GM21786 (cell line): ENCODE data around the gene NUDCD2.

ENCODE experiments used
- ATAC-seq: cut with Tn5 transposase; IDR thresholded peaks from one replicate; pipeline ENCODE4 v1.9.1; 2021; ENCODE audit not compliant: unreplicated experiment

Gene NUDCD2

DNA sequence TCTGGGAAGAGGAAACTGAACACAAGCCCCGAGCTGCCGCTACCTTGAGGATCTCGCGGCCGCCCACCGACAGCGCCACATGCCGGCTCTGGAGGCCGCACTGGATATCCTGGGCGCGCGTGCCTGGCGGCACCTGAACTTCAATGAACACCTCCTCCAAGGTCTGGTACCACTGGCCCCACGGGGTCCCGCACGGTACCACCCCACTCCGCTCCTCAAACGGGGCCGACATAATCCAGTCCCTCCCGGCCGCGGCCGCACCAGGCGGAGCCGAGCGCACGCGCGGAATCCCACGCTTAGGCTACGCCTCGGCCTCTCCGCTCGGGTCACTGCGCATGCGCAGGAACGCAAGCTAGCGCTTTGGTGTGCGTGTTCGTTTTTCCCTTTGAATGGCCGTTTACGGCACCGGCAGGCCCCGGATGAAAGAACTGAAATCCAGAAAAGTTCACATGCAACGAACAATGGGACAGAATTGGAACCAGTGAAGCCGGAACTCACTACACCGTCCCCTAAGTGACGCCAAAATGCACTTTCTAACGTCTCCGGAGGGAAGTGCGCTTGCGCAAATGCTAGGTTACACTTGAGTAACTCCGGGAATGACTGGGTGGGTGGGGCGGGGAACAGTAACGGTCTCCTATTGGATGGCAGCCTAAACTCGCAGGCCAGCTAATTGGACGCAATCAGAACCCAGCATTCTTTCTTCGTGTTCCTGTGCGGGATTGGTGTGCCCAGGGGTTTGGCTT lies at the start of gene NUDCD2:
TSS of gene NUDCD2 (minus strand) at position 284 of the 743 bp plus-strand sequence. CDS start at position 232, 52 bp downstream.
- ATAC-seq = peak; percentile 79

DNA sequence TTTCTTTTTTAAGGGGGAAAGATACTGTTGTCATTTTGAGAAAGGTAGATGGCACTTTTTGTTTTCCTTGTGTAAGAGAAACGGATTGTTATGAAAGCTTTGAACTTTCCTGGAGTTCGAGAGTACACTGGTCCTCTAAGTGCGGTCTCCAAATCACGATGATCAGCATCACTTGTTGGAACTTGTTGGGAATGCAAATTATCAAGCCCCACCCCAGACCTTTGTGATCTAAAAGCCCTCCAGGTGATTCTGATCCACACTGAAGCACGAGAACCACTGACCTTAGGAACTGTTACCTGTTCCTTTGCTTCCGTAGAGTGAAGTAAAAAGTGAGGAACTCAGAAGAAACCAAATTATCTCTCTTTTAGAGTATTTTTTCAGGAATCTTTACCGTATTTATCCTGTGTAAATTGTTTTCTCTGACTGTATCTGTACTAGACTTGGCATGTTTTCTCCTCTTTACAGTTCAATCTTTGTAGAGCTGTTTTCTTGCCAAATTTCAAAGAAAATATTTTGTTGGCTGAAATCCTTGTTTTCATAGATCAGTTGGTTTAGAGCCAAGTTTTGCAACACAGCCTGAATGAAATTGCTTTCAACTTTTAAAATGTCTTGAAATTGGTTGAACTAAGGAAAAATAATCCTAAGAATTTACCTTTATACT lies 49.5 kb upstream of the NUDCD2 start:
- ATAC-seq = no peak

DNA sequence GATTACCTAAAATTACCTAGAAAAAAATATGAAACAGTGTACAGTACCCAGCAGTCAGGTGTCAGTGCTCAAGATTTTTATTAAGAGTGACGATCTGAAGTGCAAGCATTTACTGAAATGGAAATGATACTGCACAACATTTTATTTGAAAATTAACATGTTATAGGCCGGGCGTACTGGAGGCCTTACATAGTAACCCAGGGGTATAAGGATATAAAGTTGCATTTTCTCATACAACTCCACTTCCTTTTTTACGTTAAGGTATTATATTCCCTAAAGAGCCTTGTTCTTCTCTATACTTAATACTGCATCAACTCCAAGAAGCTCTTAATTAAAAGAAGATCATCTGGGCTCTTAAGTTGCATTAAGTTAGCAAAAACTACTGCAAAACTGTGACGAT lies 48.9 kb upstream of the NUDCD2 start:
- no peak for ATAC-seq

- ATAC-seq = no peak
Observed at GRCh38 chr5:163506726-163507125, 46.8 kb upstream of the NUDCD2 start.

- peak; percentile 6 for ATAC-seq
Observed at GRCh38 chr5:163506095-163506457, 46.2 kb upstream of the NUDCD2 start.

- peak; percentile 80 for ATAC-seq
Observed at GRCh38 chr5:163505368-163506094, 45.6 kb upstream of the NUDCD2 start, which contains the start of gene MAT2B. Gene MAT2B, plus strand, starts transcription at chr5:163505619. Its CDS starts 68 bp downstream, at chr5:163505687.

DNA sequence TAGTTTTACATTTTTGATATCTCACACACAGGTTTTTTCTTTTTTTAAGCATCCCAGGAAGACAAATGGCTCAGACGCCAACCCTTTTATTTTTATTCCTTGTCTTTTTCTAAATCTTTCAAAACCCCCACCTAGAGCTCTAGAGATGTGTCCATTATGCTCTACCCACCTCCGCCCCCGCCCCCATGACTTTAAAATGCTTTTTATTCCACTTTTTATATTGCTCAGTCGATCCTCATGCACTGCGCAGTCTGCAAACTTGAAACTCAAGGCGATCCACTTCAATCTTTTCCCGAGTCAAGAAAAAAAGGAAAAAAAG lies 45.1 kb upstream of the NUDCD2 start:
- ATAC-seq = no peak

DNA sequence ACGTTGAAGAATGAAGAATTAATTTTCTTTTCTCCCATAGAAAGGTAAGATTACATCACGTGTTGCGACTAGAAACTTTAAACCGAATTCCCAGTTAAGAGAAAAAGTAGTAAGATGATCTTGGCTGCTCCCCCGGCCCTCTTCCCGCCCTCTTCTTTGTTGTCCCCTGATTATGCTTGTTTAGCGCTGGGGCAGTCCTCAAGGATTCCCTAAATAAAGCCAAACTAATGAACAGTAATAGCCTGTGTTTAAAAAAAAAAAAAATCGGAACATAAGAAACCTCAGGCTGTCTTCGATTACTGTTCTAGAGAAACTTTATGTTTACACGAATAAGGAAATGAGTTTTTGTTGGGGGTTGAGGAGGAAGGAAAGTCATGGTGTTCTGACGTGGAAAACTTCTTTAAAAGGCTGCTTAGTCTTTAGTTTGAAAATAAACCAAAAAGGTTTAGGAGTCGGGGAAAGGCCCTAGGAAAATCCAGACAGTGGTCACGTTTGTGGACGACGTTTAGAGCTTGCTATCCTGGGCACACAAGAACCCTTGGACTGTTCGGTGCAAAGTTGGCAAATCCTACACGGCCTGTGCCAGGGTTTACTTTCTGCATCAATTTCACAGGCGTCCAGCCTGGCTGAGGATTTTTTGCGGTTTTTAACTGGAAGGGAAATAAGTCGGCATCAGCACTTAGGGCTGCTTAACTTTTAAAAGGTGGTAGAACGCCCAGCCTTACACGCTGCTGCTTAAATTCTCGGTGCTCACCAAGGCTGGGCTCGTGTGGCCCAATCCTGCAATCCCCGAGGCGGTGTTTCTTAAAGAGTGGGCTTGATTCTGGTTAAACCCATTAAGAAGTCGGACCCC lies 44.4 kb upstream of the NUDCD2 start:
- no peak for ATAC-seq

DNA sequence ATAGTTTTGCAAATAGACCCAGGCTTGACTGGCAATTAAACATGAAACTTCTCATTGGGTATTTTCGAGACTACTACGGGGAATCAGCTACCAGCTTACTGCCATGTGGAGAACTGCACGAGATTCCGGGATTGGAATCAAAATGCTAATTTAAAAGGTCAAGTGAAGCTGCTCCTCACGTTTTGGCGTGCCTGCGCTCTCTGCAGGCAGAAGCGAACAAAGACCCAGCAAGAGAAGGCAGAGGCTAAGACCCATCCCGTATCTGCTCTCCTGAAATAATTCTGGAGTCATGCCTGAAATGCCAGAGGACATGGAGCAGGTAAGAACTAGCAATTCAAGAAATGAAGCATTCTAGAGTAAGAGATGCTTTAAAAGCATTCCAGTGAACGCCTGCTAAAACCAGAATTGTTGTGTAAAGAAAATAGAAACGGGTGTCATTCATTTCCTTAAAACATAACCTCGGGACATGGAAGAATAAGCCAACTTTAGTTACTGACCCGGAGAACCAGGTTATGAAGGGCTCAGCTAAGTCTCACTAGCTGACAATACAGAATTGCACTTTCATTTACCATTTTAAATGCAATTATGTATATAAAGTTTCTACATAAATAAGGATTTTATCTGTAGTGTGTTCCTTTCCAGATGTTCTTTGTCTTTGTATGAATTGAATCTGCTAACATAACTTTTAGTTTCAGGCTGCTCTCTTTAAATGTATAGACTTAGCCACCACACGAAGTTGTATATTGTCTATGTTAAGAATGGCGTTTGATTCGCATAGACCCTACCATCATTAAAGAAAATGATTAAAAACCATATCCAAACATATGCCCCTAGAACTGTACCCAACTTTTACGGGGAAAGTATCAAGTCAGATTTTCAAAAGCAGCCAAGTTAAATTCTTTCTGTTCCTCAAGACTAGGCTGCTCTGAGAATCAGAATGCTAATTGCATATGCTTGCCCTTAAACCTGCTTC lies 43.5 kb upstream of the NUDCD2 start:
- ATAC-seq = no peak

DNA sequence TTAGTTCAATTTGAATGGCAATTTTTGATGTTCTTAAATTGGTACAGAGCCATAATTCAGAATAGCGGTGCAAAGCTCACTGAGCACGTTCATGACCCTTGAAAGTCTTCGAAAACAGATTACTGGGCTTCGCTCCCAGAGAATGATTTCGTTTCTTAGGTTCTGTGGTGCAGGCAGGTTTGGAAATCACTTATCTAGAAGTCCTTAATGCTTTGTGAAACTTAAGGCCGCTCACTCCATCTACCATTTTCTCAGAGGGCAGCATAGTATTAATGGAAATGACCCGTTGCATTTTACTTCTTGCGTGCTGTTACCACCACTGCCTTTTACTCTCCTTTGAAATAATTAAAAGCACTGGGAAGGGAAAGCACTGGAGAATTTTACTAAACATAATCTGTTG lies 42.6 kb upstream of the NUDCD2 start:
- ATAC-seq = no peak

DNA sequence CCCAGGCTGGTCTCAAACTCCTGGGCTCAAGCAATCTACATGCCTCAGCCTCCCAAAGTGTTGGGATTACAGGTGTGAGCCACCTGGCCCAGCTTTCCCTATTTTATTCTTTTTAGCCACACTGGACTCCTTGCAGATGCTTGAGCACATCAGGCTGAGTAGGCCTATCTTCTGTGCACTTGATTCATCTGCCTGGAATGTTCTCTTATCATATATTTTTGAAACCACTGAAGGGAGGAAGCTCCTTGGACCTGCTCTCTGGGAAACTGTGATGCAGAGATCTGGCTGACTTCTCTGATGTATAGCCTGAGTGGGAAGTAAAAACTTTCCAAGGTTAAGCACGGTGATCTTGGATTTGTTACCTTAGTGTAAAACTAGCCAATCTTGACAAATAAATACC lies 39.0 kb upstream of the NUDCD2 start:
- ATAC-seq = no peak

DNA sequence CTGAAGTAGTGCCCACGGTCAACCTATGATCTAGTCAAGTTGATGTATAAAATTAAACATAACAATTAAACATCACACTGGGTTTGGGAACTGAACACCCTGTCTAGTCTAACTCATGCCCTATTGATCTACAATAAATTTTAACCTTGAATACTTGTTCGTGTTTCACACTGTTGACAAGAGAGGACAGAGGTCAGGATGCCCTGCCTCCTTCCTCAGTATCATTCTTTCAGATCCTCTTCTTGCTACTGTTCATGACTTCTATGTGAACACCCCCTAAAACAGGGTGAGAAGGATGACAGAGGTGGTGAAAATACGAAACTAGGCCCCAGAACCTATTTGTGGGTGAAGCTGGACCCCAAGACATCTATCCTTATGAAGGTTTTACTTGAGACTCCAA lies 37.4 kb upstream of the NUDCD2 start:
- peak; percentile 75 for ATAC-seq

DNA sequence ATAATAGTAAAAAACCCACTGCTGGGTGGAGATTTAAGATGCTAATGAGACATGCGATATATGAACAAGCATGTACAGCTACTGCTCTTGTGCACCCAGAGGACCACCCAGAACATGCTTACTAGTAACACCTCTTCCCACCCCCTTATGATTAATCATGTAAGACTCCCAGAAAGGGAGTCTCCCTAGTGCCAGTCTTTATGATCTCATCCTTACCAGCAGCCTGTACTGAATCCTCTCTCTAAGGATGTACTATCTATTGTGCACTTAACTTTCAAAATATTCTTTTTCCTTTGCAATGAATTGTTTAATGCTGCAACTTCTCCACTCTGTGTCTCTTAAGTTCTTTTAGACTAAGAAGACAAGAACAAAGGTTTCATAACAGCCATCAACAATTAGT lies 36.4 kb upstream of the NUDCD2 start:
- ATAC-seq = no peak

DNA sequence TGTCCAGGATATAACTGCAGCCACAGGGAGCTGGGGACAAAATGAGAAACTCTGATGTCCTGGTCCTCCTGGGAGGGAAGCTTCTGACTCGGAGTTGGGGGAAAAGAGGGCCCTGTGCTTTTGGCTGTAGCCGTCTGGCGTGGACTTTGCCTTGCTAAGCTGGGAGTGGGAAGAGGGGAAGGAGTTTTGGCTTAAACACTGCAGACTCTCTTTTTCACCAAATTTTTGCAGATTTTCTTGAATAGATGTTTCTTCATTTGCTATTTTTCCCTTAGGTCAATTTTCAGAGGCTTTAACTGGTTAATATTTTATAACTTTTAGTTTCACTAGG lies 29.8 kb upstream of the NUDCD2 start:
- no peak for ATAC-seq

- ATAC-seq = no peak
Observed at GRCh38 chr5:163489055-163489744, 29.3 kb upstream of the NUDCD2 start.

GRCh38 chr5:163478982-163479271 lies 19.0 kb upstream of the NUDCD2 start:
- ATAC-seq = no peak

- ATAC-seq = no peak
Observed at GRCh38 chr5:163478126-163478981, 18.5 kb upstream of the NUDCD2 start.

DNA sequence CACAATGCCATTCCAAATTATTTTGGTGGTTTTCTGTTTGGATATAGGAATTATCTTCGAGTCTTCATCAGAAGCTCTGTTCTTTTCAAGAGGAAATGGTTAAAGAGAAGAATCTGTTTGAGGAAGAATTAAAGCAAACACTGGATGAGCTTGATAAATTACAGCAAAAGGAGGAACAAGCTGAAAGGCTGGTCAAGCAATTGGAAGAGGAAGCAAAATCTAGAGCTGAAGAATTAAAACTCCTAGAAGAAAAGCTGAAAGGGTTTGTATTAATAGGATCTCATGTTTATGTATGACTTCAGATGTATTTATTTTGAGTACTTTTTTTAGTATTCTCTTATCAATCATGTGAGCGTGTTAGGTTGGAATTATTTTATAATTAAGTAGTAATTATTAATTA lies 15.5 kb upstream of the NUDCD2 start:
- no peak for ATAC-seq
